Heart left ventricle (tissue), 16 donors: ENCODE measurements around the gene WDHD1. TPM values are rescaled to one million over a fixed set of nuclear protein-coding genes. Genes with fewer than 3 reads are reported as not detected.
A peak's percentile ranks its signal among the peaks of the same experiment; 100 is the strongest.

Source experiments
- ATAC-seq, 4 donors: fragments of 200-7000 bp; cut with Tn5 transposase; one replicate each; pipeline ENCODE4 v1.9.1; 2020 to 2022; ENCODE audit warnings: moderate library complexity in 4 of 4, mild to moderate bottlenecking in 3 of 4, moderate number of reproducible peaks in 1 of 4
- DNase-seq, 5 donors: peaks; one replicate each; pipeline ENCODE4 v3.0.0-alpha.2; 2020
- H3K27ac ChIP-seq, 12 donors: fragments of 200-600 bp; sonication (generic) in 4 of 12; one replicate each; pipeline versions ENCODE4 v1.5.0 to v1.8.0; 2016 to 2022; ENCODE audit warnings: mild to moderate bottlenecking in 2 of 12
- H3K27me3 ChIP-seq, 9 donors: fragments of 200-600 bp; sonication (generic) in 2 of 9; one replicate each; pipeline versions ENCODE4 v1.5.1 to v1.8.0; 2016 to 2022; ENCODE audit warnings: mild to moderate bottlenecking in 3 of 9
- H3K36me3 ChIP-seq, 9 donors: fragments of 200-600 bp; sonication (generic) in 2 of 9; one replicate each; pipeline versions ENCODE4 v1.5.0 to v1.8.0; 2018 to 2022; ENCODE audit warnings: mild to moderate bottlenecking in 2 of 9
- H3K4me1 ChIP-seq, 12 donors: fragments of 200-600 bp; sonication (generic) in 4 of 12; one replicate each; pipeline versions ENCODE4 v1.5.0 to v1.8.0; 2016 to 2022; ENCODE audit warnings: mild to moderate bottlenecking in 3 of 12
- H3K4me3 ChIP-seq, 12 donors: fragments of 200-600 bp; sonication (generic) in 4 of 12; one replicate each; pipeline versions ENCODE4 v1.5.0 to v1.8.0; 2017 to 2022; ENCODE audit warnings: mild to moderate bottlenecking in 9 of 12, moderate library complexity in 4 of 12
- H3K9me3 ChIP-seq, 12 donors: fragments of 200-600 bp; sonication (generic) in 4 of 12; one replicate each; pipeline versions ENCODE4 v1.5.0 to v1.8.0; 2016 to 2022; ENCODE audit warnings: mild to moderate bottlenecking in 1 of 12
- CTCF ChIP-seq, 12 donors: fragments of 200-600 bp; sonication (generic) in 4 of 12; IDR thresholded peaks; one replicate each; pipeline versions ENCODE4 v1.5.0 to v1.8.0; 2018 to 2022; ENCODE audit warnings: antibody characterized with exemption in 12 of 12, mild to moderate bottlenecking in 5 of 12
- POLR2A ChIP-seq, 2 donors: fragments of 450-650 bp; IDR thresholded peaks; one replicate each; pipeline ENCODE4 v1.6.1; 2017; ENCODE audit warnings: antibody characterized with exemption in 2 of 2, mild to moderate bottlenecking in 2 of 2, moderate library complexity in 2 of 2
- WGBS, 4 donors: extraction: QIAGEN DNeasy Blood & Tissue Kit in 2 of 4; methylation state at CpG; one replicate each; pipeline versions ENCODE4 v1.1.5 to v1.1.7; 2013 to 2018; 5-methylcytosine and 5-hydroxymethylcytosine counted together
- intact Hi-C, 10 donors: fragments of 100-400 bp; cut with DNase I; formaldehyde crosslinking; loops; one replicate each; pipeline versions ENCODE4 v1.11.1 to v1.14.2; 2022
- polyA plus RNA-seq, 2 donors: library from polyadenylated mRNA; stranded (reverse); fragments of 200-250 nt; gene quantifications; one replicate each; pipeline ENCODE4 v1.2.3, GENCODE V29; 2013
- total RNA-seq, 9 donors: library from RNA; depleted of rRNA in 2 of 9; stranded (reverse); fragments of >200 nt in 2 of 9; fragmentation: NEBNext Ultra II Directional in 3 of 9; extraction: Animal tissue kit (Norgen Biotek cat#: 25700) in 3 of 9; gene quantifications; one replicate each; pipeline versions ENCODE4 v1.1.0 to v1.2.4, GENCODE V29; 2016 to 2023
- donor health status: ischemic (EF 13 %, LVEDD 7.1; RV severe dilation, severe dysfunction).
- donor health status: healthy with polysubstance abuse.
- donor health status: DM: no; HTN: yes; CAD: no.
- donor health status: DM: no; HTN: no; CAD: no.
- donor health status: ischemic (EF 25% LVEDD 6.9; RV normal size, moderate dysfunction).
- donor health status: ischemic (EF 25% LVEDD 5.7; RV mildly dilated, moderate dysfunction).
- donor health status: healthy.
- donor health status: DM: yes; HTN: yes; CAD: no.
- donor health status: ischemic (EF 35%, LVEDD 5.7; RV mildly dilated, moderate dysfunction).
- donor health status: nonischemic (EF 11% LVEDD 7.7; RV severe dilation, severe dysfunction).
- donor health status: DM: yes; HTN: yes; CAD: no.
- donor health status: PGD.
- donor health status: ischemic (EF 29% LVEDD 5.4; RV normal size, mild dysfunction).
- donor health status: nonischemic (EF 23%, LVEDD 6.1; RV moderate dilation, normal function).

Gene WDHD1
- total and polyA plus RNA-seq, 11 donors: 0.42 to 3.5 (median 1.4) TPM

GRCh38 chr14:54981698-54982097 lies 45.2 kb downstream of the WDHD1 start:
- Histone ChIP-seq H3K27me3 (no peaks in the 10 kb centered on the region), H3K36me3 (peaks cover 0 to under 1% (median 0%) of the 10 kb centered on the region in 9 donors), H3K4me1 (peaks cover 0 to 6% (median 0%) of the 10 kb centered on the region in 12 donors), H3K9me3 (no peaks in the 10 kb centered on the region), H3K27ac (no peak overlapping the region), H3K4me3 (no peak overlapping the region)
- TF ChIP-seq CTCF (IDR thresholded peaks at IDR 0.05) (peak in 8 of 12 donors; percentile 13 to 47 (median 38)), POLR2A (IDR thresholded peaks at IDR 0.05) (no peak)
- WGBS, 4 donors: 82 to 87% (median 84%) methylated on average over 6 of the region's 6 CpGs
- ATAC-seq (no peak), DNase-seq (no peak)
- intact Hi-C loops: loop anchor here in 1 of 10 donors (10.0 kb wide), 1 partner anchor 417 kb away; the partner anchor contains the start of gene SAMD4A

GRCh38 chr14:54979039-54979438 lies 47.9 kb downstream of the WDHD1 start:
- Histone ChIP-seq H3K4me3 (no peak overlapping the region), H3K9me3 (no peaks in the 10 kb centered on the region), H3K36me3 (no peaks in the 10 kb centered on the region), H3K27ac (no peak overlapping the region), H3K4me1 (peaks cover 0 to 19% (median 0%) of the 10 kb centered on the region in 12 donors), H3K27me3 (no peaks in the 10 kb centered on the region)
- ATAC-seq (no peak), DNase-seq (no peak)
- no peak for TF ChIP-seq CTCF (IDR thresholded peaks at IDR 0.05)
- no peak for TF ChIP-seq POLR2A (IDR thresholded peaks at IDR 0.05)
- intact Hi-C loops: no loop called here
- WGBS, 4 donors: 81 to 96% (median 95%) methylated on average over 3 of the region's 3 CpGs

- no peak overlapping the region for H3K4me3 ChIP-seq
These were observed 50.6 kb downstream of the WDHD1 start for GRCh38 chr14:54976316-54976715.

GRCh38 chr14:54975856-54976255 lies 51.0 kb downstream of the WDHD1 start:
- H3K27ac ChIP-seq: no peak overlapping the region

More at GRCh38 chr14:54976316-54976715, 50.6 kb downstream of the WDHD1 start:
- intact Hi-C loops: no loop called here
- H3K4me1 ChIP-seq: peaks cover 0 to 19% (median 0%) of the 10 kb centered on the region in 12 donors
- no peak overlapping the region for H3K27ac ChIP-seq
- H3K27me3 ChIP-seq: no peaks in the 10 kb centered on the region
- no peaks in the 10 kb centered on the region for H3K9me3 ChIP-seq
- no peaks in the 10 kb centered on the region for H3K36me3 ChIP-seq
- WGBS, 4 donors: 75 to 87% (median 77%) methylated on average over 4 of the region's 4 CpGs
- no peak for DNase-seq
- ATAC-seq: no peak
- TF ChIP-seq CTCF (IDR thresholded peaks at IDR 0.05) (no peak), POLR2A (IDR thresholded peaks at IDR 0.05) (no peak)

More at GRCh38 chr14:54975856-54976255, 51.0 kb downstream of the WDHD1 start:
- intact Hi-C loops: no loop called here
- DNase-seq (no peak), ATAC-seq (no peak)
- Histone ChIP-seq H3K4me3 (no peak overlapping the region), H3K4me1 (peaks cover 0 to 19% (median 0%) of the 10 kb centered on the region in 12 donors), H3K36me3 (no peaks in the 10 kb centered on the region), H3K9me3 (no peaks in the 10 kb centered on the region), H3K27me3 (no peaks in the 10 kb centered on the region)
- 67 to 81% (median 73%) methylated on average over 3 of the region's 3 CpGs for WGBS, 4 donors
- TF ChIP-seq POLR2A (IDR thresholded peaks at IDR 0.05): no peak
- TF ChIP-seq CTCF (IDR thresholded peaks at IDR 0.05): no peak
